CD4-positive, CD25-positive, alpha-beta regulatory T cell (primary cell): ENCODE measurements around the gene INTS15. TPM values are rescaled to one million over a fixed set of nuclear protein-coding genes. Genes with fewer than 3 reads are reported as not detected.
"Not testable (repeated sequence)": the region's sequence is repeated elsewhere in the genome, so short reads cannot be mapped to it uniquely, and the experiment has no call there.

Source experiments
- ATAC-seq, 2 donors: fragments of 150-1000 bp; cut with Tn5 transposase; one replicate each; pipeline ENCODE4 v1.10.0; 2021; ENCODE audit warnings: low read depth in 2 of 2, moderate number of reproducible peaks in 2 of 2, moderate library complexity in 1 of 2
- DNase-seq, 3 donors: peaks; one replicate each; pipeline versions ENCODE4 v3.0.0 to v3.0.0-alpha.2; 2012 to 2022; ENCODE audit warnings: mixed read lengths in 1 of 3
- H3K27ac ChIP-seq: one replicate; pipeline ENCODE4 v1.7.0; 2013; ENCODE audit warnings: mild to moderate bottlenecking, low read length; ENCODE audit not compliant: insufficient read depth, poor library complexity, severe bottlenecking
- H3K27me3 ChIP-seq: one replicate; pipeline ENCODE4 v1.7.0; 2013; ENCODE audit warnings: low read length; ENCODE audit not compliant: control insufficient read depth, insufficient read depth
- H3K36me3 ChIP-seq: one replicate; pipeline ENCODE4 v1.7.0; 2013; ENCODE audit warnings: mild to moderate bottlenecking, low read length, moderate library complexity; ENCODE audit not compliant: control insufficient read depth, insufficient read depth
- H3K4me1 ChIP-seq: 2 replicates; pipeline ENCODE4 v1.7.0; 2013; ENCODE audit warnings: mild to moderate bottlenecking, low read length; ENCODE audit not compliant: insufficient read depth, control insufficient read depth, poor library complexity, severe bottlenecking
- H3K4me3 ChIP-seq: one replicate; pipeline ENCODE4 v1.7.0; 2013; ENCODE audit warnings: low read depth, mild to moderate bottlenecking, low read length, moderate library complexity
- H3K9me3 ChIP-seq, 2 experiments: 1 replicate in 1 of 2; 2 replicates in 1 of 2; pipeline ENCODE4 v1.7.0; 2013; ENCODE audit warnings: low read length in 2 of 2, mild to moderate bottlenecking in 1 of 2, moderate library complexity in 1 of 2; ENCODE audit not compliant: control insufficient read depth in 2 of 2
- H3K27ac Mint-ChIP-seq, 3 donors: one replicate each; pipeline ENCODE4 v1.8.0; 2020 to 2022; ENCODE audit warnings: mild to moderate bottlenecking in 3 of 3, mixed read lengths in 3 of 3, moderate library complexity in 2 of 3
- H3K27me3 Mint-ChIP-seq: one replicate; pipeline ENCODE4 v1.8.0; 2022; ENCODE audit warnings: mild to moderate bottlenecking, mixed read lengths
- H3K36me3 Mint-ChIP-seq: one replicate; pipeline ENCODE4 v1.8.0; 2020; ENCODE audit warnings: mixed read lengths
- H3K4me1 Mint-ChIP-seq, 4 donors: one replicate each; pipeline ENCODE4 v1.8.0; 2020 to 2022; ENCODE audit warnings: mixed read lengths in 4 of 4, mild to moderate bottlenecking in 1 of 4
- H3K4me3 Mint-ChIP-seq, 4 donors: one replicate each; pipeline ENCODE4 v1.8.0; 2020 to 2022; ENCODE audit warnings: mild to moderate bottlenecking in 4 of 4, mixed read lengths in 4 of 4, moderate library complexity in 3 of 4
- H3K9me3 Mint-ChIP-seq, 7 donors: one replicate each; pipeline ENCODE4 v1.8.0; 2020 to 2022; ENCODE audit warnings: mixed read lengths in 7 of 7, mild to moderate bottlenecking in 3 of 7, moderate library complexity in 2 of 7
- polyA plus RNA-seq, 4 donors: library from polyadenylated mRNA; unstranded; fragments of 300-500 nt; fragmentation: Illumina TruSeq; gene quantifications; one replicate each; pipeline ENCODE4 v1.2.3, GENCODE V29; 2021
- total RNA-seq: library from RNA; stranded (reverse); gene quantifications from one replicate; pipeline ENCODE4 v1.2.3, GENCODE V29; 2022

The INTS15 gene
- total and polyA plus RNA-seq, 5 donors from 2014 or later, result 28.3 to 50.1 (median 32.6) TPM

DNA sequence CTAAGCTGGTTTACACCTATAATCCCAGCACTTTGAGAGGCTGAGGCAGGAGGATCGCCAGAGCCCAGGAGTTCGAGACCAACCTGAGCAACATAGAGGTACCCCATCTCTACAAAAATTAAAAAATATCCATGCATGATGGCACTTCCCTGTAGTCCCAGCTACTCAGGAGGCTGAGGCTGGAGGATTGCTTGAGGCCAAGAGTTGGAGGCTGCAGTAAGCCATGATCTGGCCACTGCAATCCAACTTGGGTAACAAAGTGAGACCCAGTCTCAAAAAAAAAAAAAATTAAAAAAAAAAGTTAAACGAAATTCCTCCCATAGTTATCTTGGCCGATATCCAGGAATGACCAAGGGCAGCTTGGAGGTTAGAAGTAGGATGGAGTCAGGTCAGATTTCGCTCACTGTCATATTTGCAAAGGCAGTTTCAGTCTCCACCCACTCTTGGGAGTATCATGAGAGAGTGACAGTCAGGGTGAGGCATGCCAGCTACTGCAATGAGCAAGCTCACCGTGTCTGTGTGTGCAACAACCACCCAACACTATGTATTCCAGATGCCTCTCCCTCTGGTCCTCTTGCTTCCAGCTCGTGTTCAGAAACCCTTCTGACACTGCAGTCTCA, 18.6 kb upstream of the INTS15 start:
- Mint-ChIP-seq H3K27me3 (peaks cover 8% of the 10 kb centered on the region), H3K27ac (no peak overlapping the region)
- no peaks in the 10 kb centered on the region for H3K36me3 ChIP-seq

DNA sequence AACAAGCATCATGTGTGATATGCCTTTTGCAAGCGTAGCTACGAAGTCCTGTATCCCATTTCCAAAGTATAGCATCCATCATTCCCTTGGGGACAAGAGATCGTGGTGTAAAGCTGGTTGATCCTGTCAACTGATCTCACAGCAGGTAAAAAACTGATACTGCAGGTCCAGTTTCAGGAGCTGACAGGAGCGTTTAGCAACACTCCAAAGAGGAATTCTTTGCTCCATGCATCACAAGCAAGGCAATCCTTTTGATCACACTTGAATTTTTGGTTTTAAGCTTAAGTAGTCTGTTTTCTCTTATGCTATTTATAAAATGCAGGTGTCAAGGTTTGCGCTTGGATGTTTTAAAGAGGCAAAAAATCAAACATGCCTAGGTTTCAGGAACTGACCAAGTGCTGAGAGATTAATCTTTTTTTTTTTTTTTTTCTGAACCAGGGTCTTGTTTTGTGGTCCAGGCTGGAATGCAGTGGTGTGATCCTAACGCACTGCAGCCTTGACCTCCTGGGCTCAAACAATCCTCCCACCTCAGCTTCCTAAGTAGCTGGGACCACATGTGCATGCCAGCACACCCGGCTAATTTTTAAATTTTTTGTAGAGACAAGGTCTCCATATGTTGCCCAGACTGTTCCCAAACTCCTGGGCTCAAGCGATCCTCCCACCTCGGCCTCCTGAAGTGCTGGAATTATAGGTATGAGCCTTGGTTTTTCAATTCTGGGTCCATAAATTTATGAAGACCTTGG, 14.4 kb upstream of the INTS15 start:
- Mint-ChIP-seq H3K36me3 (peaks cover 7% of the 10 kb centered on the region), H3K27ac (peak overlapping the region in 1 of 3 donors; percentile 82), H3K4me1 (peaks cover 0 to 21% (median 5%) of the 10 kb centered on the region in 4 donors), H3K27me3 (peaks cover 4% of the 10 kb centered on the region), H3K4me3 (peak overlapping the region in 2 of 4 donors; percentile 44 to 91), H3K9me3 (no peaks in the 10 kb centered on the region)
- DNase-seq (no peak), ATAC-seq (no peak)
- no peak overlapping the region for H3K27ac ChIP-seq
- H3K9me3 ChIP-seq, result no peaks in the 10 kb centered on the region
- H3K27me3 ChIP-seq, result no peaks in the 10 kb centered on the region
- peaks cover 8% of the 10 kb centered on the region for H3K4me1 ChIP-seq
- H3K36me3 ChIP-seq, result peaks cover 2% of the 10 kb centered on the region
- H3K4me3 ChIP-seq, result no peak overlapping the region

More for the DNA sequence above, 18.6 kb upstream of the INTS15 start:
- ATAC-seq, result no peak
- H3K36me3 Mint-ChIP-seq, result no peaks in the 10 kb centered on the region
- Histone ChIP-seq H3K4me1 (no peaks in the 10 kb centered on the region), H3K27ac (no peak overlapping the region), H3K4me3 (no peak overlapping the region), H3K27me3 (no peaks in the 10 kb centered on the region), H3K9me3 (no peaks in the 10 kb centered on the region)
- peaks cover 0 to 2% (median 0%) of the 10 kb centered on the region in 4 donors for H3K4me1 Mint-ChIP-seq
- no peaks in the 10 kb centered on the region for H3K9me3 Mint-ChIP-seq
- DNase-seq, result no peak
- no peak overlapping the region for H3K4me3 Mint-ChIP-seq

DNA sequence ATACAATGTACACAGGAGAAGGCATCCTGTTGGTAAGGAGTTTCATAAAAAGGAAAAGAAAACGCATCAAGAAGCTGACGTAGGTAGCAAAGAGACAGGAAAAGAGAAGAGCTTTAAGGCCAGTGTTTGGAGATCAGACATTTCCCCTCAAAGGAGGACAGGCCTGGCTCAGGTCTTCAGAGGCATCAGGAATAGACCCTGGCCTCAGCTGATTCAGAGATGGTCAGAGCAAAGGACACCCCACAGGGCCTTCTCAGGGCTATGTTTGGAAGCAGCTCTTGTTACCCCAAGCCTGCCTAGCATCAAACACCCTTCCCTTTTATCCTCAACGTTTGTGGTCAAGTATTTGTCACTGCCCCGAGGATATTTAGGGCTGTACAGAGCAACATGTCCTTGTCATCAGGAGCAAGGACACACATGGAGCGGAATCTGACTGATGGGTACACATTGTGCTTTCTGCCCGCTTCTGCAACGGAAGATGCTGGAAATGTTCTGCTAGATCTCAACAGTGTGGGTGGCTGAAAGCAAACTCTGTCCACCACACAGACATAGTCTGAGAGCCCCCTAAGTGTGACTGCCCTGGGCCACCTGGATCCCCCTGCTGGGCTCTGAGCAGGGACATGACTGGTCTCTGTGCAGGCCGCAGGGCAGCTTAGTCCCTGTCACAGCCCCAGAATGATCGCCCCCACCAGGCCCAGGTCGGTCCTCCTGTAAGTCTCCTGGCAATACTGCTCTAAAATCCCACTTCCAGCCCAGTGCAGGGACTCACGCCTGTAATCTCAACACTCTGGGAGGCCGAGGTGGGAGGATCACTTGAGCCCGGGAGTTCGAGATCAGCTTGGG, 13.6 kb upstream of the INTS15 start:
- H3K9me3 Mint-ChIP-seq, result no peaks in the 10 kb centered on the region
- Histone ChIP-seq H3K27ac (peak overlapping the region; percentile 90), H3K4me3 (peak overlapping the region; percentile 32), H3K27me3 (no peaks in the 10 kb centered on the region), H3K9me3 (no peaks in the 10 kb centered on the region), H3K4me1 (peaks cover 8% of the 10 kb centered on the region), H3K36me3 (peaks cover 9% of the 10 kb centered on the region)
- H3K36me3 Mint-ChIP-seq, result peaks cover 14% of the 10 kb centered on the region
- H3K27ac Mint-ChIP-seq, result peak overlapping the region in 2 of 3 donors; percentile 75 to 82
- peaks cover 4 to 21% (median 7%) of the 10 kb centered on the region in 4 donors for H3K4me1 Mint-ChIP-seq
- ATAC-seq (no peak), DNase-seq (no peak)
- H3K27me3 Mint-ChIP-seq, result peaks cover 4% of the 10 kb centered on the region
- peak overlapping the region in 3 of 4 donors; percentile 54 to 91 (median 66) for H3K4me3 Mint-ChIP-seq

DNA sequence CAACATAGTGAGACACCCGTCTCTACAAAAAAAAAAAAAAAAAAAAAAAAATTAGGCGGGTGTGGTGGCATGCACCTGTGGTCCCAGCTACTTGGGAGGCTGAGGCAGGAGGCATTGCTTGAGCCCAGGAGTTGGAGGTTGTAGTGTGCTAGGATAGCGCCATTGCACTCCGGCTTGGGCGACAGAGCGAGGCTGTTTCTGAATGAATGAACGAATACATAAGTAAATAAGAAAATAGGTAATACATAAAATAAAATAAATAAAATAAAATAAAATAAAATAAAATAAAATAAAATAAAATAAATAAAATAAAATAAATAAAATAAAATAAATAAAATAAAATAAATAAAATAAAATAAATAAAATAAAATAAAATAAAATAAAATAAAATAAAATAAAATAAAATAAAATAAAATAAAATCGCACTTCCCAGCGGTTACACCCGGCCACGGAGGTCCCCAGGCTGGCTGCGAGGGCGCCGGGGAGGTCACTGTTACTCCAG, 12.9 kb upstream of the INTS15 start:
- DNase-seq, result peak in 2 of 3 donors; percentile 23 to 39
- Histone ChIP-seq H3K36me3 (peaks cover 15% of the 10 kb centered on the region), H3K4me3 (peak overlapping the region; percentile 66), H3K27ac (peak overlapping the region; percentile 90)
- Mint-ChIP-seq H3K4me3 (peak overlapping the region; percentile 90 to 96 (median 91)), H3K4me1 (peaks cover 7 to 25% (median 12%) of the 10 kb centered on the region in 4 donors), H3K36me3 (peaks cover 21% of the 10 kb centered on the region), H3K27ac (peak overlapping the region; percentile 56 to 94 (median 82))
- H3K27me3 Mint-ChIP-seq, H3K27me3 ChIP-seq, H3K4me1 ChIP-seq, H3K9me3 Mint-ChIP-seq, ATAC-seq, H3K9me3 ChIP-seq: not testable (repeated sequence)

DNA sequence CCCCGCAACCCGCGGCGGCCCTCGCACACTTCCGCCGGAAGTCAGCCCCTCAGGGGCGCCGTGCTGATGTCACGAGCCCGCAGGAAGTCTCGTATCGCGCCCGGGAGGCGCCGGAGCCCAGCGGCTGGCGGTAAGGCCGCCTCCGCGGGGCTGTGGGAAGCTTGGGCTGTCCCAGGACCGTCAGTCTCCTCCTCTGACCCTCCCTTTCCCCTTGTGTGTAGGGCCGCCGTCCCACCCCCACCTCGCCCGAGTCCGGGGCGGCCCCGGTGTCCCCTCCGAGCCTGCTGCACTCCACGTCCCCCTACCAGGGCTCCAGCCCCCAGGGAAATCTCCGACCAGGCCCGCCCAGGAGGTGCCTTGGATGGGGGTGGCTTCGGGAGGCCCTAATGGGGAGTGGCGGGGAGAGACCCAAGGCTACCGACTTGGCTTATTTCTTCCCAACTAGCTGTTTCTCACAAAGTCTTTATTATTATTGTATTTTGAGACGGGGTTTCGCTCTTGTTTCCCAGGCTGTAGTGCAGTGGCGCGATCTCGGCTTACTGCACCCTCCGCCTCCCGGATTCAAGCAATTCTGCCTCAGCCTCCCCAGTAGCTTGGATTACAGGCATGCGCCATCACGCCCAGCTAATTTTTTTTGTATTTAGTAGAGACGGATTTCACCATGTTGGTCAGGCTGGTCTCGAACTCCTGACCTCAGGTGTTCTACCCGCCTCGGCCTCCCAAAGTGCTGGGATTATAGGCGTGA, 12.3 kb upstream of the INTS15 start, which contains the start of gene ZDHHC4:
ZDHHC4 (plus strand) TSS at position 86 of the 745 bp plus-strand sequence. CDS start 3,108 bp downstream, outside the sequence.
- peak within 1 kb of the TSS; percentile 90 for H3K27ac ChIP-seq
- DNase-seq (peak; percentile 77 to 93 (median 84)), ATAC-seq (peak; percentile 95 to 96)
- Mint-ChIP-seq H3K4me1 (peaks cover 7 to 25% (median 13%) of the 10 kb centered on the region in 4 donors), H3K9me3 (no peaks in the 10 kb centered on the region), H3K36me3 (peaks cover 25% of the 10 kb centered on the region), H3K27ac (peak within 1 kb of the TSS; percentile 90 to 94 (median 94)), H3K4me3 (peak within 1 kb of the TSS; percentile 90 to 96 (median 91)), H3K27me3 (peaks cover 4% of the 10 kb centered on the region)
- no peaks in the 10 kb centered on the region for H3K27me3 ChIP-seq
- H3K4me1 ChIP-seq, result peaks cover 8% of the 10 kb centered on the region
- H3K9me3 ChIP-seq, result no peaks in the 10 kb centered on the region
- H3K36me3 ChIP-seq, result peaks cover 20% of the 10 kb centered on the region
- H3K4me3 ChIP-seq, result peak within 1 kb of the TSS; percentile 66

DNA sequence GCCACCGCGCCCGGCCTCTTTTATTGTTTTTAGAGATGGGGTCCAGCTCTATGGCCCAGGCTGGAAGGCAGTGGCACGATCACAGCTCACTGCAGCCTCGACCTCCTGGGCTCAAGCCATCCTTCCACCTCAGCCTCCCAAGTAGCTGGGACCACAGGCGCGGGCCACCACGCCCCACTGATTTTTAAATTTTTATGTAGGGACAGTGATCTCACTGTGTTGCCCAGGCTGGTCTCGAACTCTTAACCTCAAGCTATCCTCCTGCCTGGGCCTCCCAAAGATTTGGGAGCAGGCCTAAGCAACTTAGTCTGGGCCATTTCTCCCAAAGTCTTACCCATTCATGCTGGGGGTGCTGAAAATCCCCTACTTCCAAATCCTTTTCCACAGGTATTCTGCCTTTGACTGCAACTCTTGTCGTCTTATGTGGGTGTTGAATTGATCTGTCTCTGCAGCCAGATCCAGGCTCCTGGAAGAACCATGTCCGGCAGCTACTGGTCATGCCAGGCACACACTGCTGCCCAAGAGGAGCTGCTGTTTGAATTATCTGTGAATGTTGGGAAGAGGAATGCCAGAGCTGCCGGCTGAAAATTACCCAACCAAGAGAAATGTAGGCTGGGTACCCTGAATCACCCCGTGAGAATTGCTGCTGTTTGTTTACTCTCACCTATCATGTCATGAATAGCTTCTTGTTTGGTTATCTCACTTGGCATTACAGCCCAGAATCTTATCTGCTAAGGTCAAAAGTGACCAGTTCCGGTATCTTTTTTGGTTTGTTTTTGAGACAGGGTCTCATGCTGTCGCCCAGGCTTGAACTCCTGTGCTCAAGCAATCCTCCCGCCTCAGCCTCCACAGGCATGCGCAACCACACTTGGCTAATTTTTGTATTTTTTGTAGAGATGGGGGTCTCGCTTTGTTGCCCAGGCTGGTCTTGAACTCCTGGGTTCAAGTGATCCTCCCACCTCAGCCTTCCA, 11.4 kb upstream of the INTS15 start:
- peak overlapping the region; percentile 90 for H3K27ac ChIP-seq
- H3K4me1 ChIP-seq, result peaks cover 8% of the 10 kb centered on the region
- peak overlapping the region; percentile 79 to 94 (median 85) for H3K27ac Mint-ChIP-seq
- peak overlapping the region; percentile 73 to 91 (median 90) for H3K4me3 Mint-ChIP-seq
- ATAC-seq (no peak), DNase-seq (no peak)
- peaks cover 29% of the 10 kb centered on the region for H3K36me3 Mint-ChIP-seq
- H3K4me1 Mint-ChIP-seq, result peaks cover 7 to 25% (median 13%) of the 10 kb centered on the region in 4 donors
- H3K4me3 ChIP-seq, result no peak overlapping the region
- peaks cover 4% of the 10 kb centered on the region for H3K27me3 Mint-ChIP-seq
- no peaks in the 10 kb centered on the region for H3K9me3 ChIP-seq
- H3K36me3 ChIP-seq, result peaks cover 24% of the 10 kb centered on the region
- H3K27me3 ChIP-seq, result no peaks in the 10 kb centered on the region
- H3K9me3 Mint-ChIP-seq, result no peaks in the 10 kb centered on the region
